Activated CD8-positive, alpha-beta memory T cell treated with anti-CD3 and anti-CD28 coated beads for 4 hours (primary cell): ENCODE data around the gene SLC47A1.
"Not testable (repeated sequence)": the region's sequence is repeated elsewhere in the genome, so short reads cannot be mapped to it uniquely, and the experiment has no call there.

Experiments
- DNase-seq, 2 donors: peaks; one replicate each; pipeline ENCODE4 v3.0.0-alpha.2; 2020; ENCODE audit warnings: low read depth in 2 of 2

SLC47A1 gene

GRCh38 chr17:19519388-19520291 lies 14.0 kb upstream of the SLC47A1 start:
- not testable (repeated sequence) for DNase-seq

- no peak for DNase-seq
Observed at GRCh38 chr17:19520641-19521040, 13.0 kb upstream of the SLC47A1 start.

- DNase-seq = no peak
Observed at GRCh38 chr17:19523690-19524089, 10.0 kb upstream of the SLC47A1 start.

- DNase-seq = not testable (repeated sequence)
Observed at GRCh38 chr17:19526950-19527349, 6.7 kb upstream of the SLC47A1 start.

GRCh38 chr17:19531780-19532501 lies 1.7 kb upstream of the SLC47A1 start:
- no peak for DNase-seq

- no peak for DNase-seq
Observed at GRCh38 chr17:19533036-19533717, 477 bp upstream of the SLC47A1 start.

GRCh38 chr17:19534562-19535149 lies 1.0 kb downstream of the SLC47A1 start:
- no peak for DNase-seq

GRCh38 chr17:19537111-19537510 lies 3.5 kb downstream of the SLC47A1 start:
- DNase-seq = no peak

GRCh38 chr17:19538095-19539039 lies 4.7 kb downstream of the SLC47A1 start:
- no peak for DNase-seq

- DNase-seq = no peak
Observed at GRCh38 chr17:19539040-19539399, 5.4 kb downstream of the SLC47A1 start.

GRCh38 chr17:19539841-19540311 lies 6.2 kb downstream of the SLC47A1 start:
- no peak for DNase-seq

GRCh38 chr17:19540706-19541370 lies 7.2 kb downstream of the SLC47A1 start:
- DNase-seq = no peak

- no peak for DNase-seq
Observed at GRCh38 chr17:19541445-19541844, 7.8 kb downstream of the SLC47A1 start.

- no peak for DNase-seq
Observed at GRCh38 chr17:19542247-19542646, 8.6 kb downstream of the SLC47A1 start.

- no peak for DNase-seq
Observed at GRCh38 chr17:19544366-19544765, 10.7 kb downstream of the SLC47A1 start.

- no peak for DNase-seq
Observed at GRCh38 chr17:19546289-19547065, 12.8 kb downstream of the SLC47A1 start.

GRCh38 chr17:19549746-19550623 lies 16.3 kb downstream of the SLC47A1 start:
- DNase-seq = no peak

GRCh38 chr17:19551165-19551564 lies 17.5 kb downstream of the SLC47A1 start:
- DNase-seq = no peak
